Fibroblast of skin of abdomen (primary cell): Measurements from ENCODE around the gene HNRNPA0. TPM values are rescaled to one million over a fixed set of nuclear protein-coding genes. Genes with fewer than 3 reads are reported as not detected.
A peak's percentile ranks its signal among the peaks of the same experiment; 100 is the strongest.
"Not testable (repeated sequence)": the region's sequence is repeated elsewhere in the genome, so short reads cannot be mapped to it uniquely, and the experiment has no call there.

ENCODE experiments used
- DNase-seq: peaks from one replicate; pipeline ENCODE4 v3.0.0-alpha.2; 2013
- polyA plus RNA-seq, 2 experiments: library from polyadenylated mRNA; unstranded; fragments of 120-200 nt; gene quantifications; one replicate each; pipeline ENCODE4 v1.2.1, GENCODE V29; 2013; ENCODE audit not compliant: insufficient read length in 2 of 2

Gene HNRNPA0
- 49.8 TPM for polyA plus RNA-seq (2013, experiment 1 of 2; ENCODE audit: insufficient read length)
- polyA plus RNA-seq (2013, experiment 2 of 2; ENCODE audit: insufficient read length), result 48.0 TPM

DNA sequence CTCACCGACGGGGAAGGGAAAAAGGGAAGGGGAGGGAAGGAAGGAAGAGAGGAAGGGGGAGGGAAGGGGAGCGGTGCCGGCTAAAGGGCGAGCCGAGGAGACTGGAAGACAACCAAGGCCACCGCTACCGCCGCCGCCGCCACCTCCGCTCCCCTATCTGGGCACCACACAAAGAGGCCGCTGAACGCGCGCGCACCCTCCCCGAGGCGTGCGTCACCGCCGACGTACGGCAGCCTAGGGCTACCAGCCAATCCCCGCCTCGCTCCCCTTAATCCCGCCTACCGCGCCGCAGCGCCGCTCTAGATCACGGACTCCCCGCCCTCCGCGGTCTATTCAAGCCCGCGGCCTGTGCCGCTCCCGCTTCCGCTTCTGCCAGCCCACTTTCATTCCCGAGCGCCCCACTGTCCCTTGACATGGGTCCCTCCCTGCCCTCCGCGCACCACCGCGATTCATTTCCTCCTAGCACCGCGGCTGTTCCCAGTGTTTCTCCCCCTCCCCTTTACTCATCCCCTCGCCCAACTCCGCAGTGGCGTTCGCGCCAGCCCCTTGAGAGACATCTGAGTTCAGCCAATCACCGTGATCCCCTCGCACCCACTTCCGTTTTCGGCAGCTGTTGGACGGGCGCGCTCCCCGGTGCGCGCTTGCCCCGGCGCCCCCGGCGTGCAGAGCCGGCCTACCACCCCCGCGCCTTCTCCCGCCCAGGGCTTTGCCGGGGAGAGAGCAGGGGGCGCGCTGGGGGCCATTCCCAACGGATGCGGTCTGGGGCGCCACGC lies at the start of gene HNRNPA0:
HNRNPA0 (minus strand) TSS at position 176 of the 773 bp plus-strand sequence. CDS start 297 bp downstream, outside the sequence.
- DNase-seq, result peak; percentile 97

GRCh38 chr5:137802282-137803210 lies 48.4 kb upstream of the HNRNPA0 start:
- no peak for DNase-seq

DNA sequence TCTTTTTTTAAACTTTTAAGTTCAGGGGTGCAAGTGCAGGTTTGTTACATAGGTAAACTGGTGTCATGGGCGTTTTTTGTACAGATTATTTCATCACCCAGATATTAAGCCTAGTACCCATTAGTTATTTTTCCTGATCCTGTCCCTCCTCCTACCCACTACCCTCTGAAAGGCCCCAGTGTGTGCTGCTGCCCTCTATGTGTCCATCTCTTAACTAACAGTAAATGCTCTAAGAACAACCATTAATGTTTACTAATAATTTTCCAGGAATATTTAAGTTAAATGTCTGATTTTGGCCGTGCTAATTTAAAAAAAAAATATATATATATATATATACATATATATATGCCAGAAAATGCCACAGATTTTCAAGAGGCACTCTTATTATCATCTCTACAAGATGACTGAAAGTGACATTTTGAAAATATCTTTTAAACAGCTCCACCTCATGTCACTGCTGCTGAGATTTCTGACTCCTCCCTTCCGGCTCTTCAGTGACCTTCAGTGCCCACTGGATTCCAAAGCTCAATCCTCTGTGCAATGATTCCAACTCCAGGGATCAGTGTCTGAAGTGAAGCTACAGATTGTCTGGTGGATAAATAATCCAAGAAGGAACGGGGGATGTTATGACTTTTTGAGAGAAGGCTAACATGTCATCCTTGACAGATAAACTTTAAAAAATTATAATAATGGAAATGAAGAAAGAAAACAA lies 46.7 kb upstream of the HNRNPA0 start:
- no peak for DNase-seq

DNA sequence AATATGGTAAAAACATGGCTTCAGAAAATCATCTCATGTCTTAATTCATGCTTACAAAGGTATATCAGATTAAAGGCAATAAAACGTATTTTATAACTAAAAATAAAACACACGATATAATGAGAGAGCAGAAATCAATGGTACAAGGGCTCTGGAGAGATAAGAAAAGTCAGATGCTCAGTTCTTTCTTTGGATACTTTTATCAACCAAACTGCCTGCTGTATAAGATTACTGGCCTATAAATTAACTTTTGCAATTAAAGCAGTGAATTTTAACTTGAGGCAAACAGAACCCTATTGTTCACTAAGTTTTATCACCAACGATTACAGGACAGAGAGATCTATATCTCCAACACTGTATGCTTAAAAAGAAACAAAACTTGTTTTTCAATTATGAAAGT lies 42.1 kb upstream of the HNRNPA0 start:
- no peak for DNase-seq

DNA sequence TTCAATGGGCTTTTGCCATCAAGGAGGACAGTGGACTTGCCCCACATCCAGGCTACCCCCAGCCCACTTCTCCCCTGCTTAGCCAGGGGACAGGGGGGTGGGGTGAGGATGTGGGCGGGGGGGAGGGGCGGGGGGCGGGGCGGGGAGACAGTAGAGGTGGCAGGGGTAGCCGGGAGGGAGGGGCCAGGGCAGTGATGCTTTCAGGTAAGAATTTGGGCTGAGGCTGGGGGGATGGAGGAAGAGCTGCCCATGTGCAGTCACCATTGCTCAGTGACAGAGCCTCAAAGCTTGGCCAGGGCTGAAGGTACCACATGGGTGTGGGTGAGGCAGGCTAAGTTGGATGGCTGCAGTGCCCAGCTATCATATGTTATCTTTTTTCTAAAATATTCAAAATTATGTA lies 40.7 kb upstream of the HNRNPA0 start:
- DNase-seq, result no peak

GRCh38 chr5:137792303-137792702 lies 38.1 kb upstream of the HNRNPA0 start:
- DNase-seq, result no peak

DNA sequence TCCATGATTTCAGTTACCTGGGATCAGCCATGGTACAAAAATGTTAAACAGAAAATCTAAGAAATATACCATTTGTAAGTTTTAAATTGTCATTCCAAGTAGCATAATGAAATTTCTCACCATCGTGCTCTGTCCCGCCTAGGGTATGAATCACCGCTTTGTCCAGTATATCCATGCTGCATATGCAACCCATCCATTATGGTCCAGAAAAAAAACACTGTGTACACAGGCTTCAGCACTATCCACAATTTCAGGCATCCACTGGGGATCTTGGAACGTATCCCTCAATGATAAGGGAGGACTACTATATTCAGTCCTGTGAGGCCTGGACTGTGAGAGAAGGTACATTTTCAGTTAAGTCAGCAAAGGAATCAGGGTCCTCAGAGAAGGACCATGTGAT lies 37.6 kb upstream of the HNRNPA0 start:
- DNase-seq, result no peak

GRCh38 chr5:137791387-137791786 lies 37.2 kb upstream of the HNRNPA0 start:
- DNase-seq, result no peak

GRCh38 chr5:137788560-137788959 lies 34.4 kb upstream of the HNRNPA0 start:
- DNase-seq, result not testable (repeated sequence)

- DNase-seq, result no peak
Measured at GRCh38 chr5:137782984-137783536, 28.9 kb upstream of the HNRNPA0 start.

GRCh38 chr5:137782055-137782454 lies 27.9 kb upstream of the HNRNPA0 start:
- DNase-seq, result no peak

DNA sequence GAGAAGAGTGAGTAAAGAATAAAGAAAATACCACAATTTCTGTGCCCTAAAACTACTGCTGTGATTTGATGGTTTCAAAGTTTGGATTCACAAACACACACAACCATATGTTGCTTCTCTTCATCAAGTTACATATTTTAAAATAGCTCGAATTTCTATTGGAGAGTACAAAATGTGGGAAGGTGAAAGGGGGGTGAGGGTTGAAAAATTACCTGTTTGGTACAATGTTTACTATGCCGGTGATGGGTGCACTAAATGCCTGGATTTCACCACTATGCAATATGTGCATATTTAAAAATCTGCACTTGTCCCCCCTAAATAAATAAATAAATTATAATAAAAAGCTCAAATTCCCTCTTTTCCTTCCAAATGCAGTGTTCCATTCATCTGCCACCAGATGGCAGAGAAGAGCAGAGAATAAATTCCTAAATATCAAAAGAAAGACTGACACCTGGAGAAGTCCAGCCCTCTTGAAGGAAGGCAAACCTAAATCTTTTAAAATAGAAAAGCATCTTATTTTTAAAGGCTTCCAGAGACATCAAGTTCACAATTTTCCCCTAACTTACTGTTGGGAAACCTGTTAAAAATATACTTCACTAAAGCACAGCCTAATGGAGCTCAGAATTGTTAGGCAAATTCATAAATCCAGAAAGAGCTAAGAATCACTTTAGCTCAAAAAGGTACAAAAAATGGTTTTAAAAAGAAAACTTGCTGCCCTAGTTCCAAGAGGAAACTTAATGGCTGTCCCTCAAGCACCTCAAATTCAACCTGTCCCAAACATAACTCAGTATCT lies 24.8 kb upstream of the HNRNPA0 start:
- DNase-seq, result peak; percentile 38

GRCh38 chr5:137767937-137768336 lies 13.8 kb upstream of the HNRNPA0 start:
- not testable (repeated sequence) for DNase-seq

- DNase-seq, result no peak
Measured at GRCh38 chr5:137761566-137761965, 7.4 kb upstream of the HNRNPA0 start.

- DNase-seq, result no peak
Measured at GRCh38 chr5:137760719-137761516, 6.8 kb upstream of the HNRNPA0 start.

DNA sequence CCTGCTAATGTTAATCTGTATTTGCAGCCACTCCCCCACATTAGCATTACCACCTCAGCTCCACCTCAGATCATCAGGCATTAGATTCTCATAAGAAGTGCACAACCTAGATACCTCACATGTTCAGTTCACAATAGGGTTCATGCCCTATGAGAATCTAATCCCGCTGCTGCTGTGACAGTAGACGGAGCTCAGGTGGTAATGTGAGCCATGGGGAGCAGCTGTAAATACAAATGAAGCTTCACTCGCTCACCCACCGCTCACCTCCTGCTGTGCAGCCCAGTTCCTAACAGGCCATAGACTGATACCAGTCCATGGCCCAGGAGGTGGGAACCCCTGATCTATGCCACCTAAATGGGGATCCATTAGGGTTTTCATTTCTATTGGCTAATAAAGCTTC lies 6.1 kb upstream of the HNRNPA0 start:
- no peak for DNase-seq

DNA sequence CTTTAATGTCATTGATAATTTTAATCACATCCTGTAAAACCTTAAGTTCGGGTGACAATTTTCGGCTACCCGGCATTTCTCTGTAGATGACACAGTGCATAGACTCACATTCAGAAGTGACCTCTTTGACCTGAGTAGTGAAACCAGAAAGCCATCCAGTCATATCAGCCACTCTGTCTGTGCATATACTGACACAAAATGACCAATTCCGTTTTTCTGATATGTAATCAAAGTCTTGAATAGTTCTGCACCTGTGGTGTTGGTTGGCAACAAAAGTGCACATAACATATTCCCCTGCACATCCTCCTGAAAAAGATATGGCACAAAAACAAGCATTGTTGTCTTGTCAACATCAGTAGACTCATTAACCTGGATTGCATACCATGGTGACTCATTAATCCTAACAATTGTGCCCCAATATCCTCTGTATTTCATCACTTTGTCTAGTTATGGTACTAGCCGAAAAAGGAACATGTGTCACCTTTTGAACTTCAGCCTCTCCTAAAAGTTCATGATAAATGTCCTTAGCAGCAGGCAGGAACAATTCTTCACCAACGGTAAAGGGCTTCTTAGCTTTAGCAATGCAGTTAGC lies 4.6 kb upstream of the HNRNPA0 start:
- no peak for DNase-seq

DNA sequence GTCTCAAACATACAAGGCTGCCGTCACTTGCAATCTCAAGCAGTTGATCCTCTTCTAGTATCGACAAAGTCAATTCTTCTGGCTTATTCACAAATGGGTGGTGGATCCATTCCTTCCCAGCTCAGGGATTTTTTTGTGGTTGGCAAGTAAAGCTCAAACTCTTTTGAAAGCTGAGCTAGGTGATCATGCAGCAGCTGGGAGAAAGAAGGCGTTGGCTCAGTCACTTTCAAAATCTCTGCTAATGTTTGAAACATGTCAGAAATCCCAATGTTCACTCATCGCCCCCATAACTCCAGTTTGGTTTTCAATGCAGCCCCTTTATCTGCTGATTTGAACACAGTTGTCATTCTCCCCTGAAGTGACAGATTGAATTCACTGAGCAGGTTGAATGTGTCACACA lies 4.0 kb upstream of the HNRNPA0 start:
- DNase-seq, result no peak

DNA sequence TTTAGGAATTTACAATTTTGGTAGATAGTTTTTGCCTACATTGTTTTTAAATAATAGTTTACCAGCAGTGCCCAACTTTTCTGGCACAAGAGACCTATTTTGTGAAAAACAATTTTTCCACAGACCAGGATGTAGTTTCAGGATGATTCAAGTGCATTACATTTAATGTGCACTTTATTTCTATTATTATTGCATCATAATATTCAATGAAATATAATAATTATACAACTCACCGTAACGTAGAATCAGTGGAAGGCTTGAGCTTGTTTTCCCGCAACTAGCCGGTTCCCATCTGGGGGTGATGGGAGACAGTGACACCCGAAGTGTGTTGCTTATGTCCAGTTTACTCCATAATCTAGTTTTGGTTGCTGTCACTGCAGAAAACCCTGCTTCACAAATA lies 3.5 kb upstream of the HNRNPA0 start:
- DNase-seq, result no peak
